NOMO-1 (cell line): ENCODE data around the gene TNFSF15.
A peak's percentile ranks its signal among the peaks of the same experiment; 100 is the strongest.

Source experiments
- DNase-seq, 2 experiments: peaks; one replicate each; lab custom pipeline; 2025; ENCODE audit not compliant: unreplicated experiment in 2 of 2; lab: John Stamatoyannopoulos, UW

TNFSF15 gene

GRCh38 chr9:114825126-114825795, 19.4 kb upstream of the TNFSF15 start:
- DNase-seq: no peak

GRCh38 chr9:114824110-114824509, 18.3 kb upstream of the TNFSF15 start:
- no peak for DNase-seq

- no peak for DNase-seq
These were observed 17.6 kb upstream of the TNFSF15 start for GRCh38 chr9:114823441-114823840.

GRCh38 chr9:114822708-114823107, 16.9 kb upstream of the TNFSF15 start:
- DNase-seq: no peak

- DNase-seq: no peak
These were observed 15.1 kb upstream of the TNFSF15 start for GRCh38 chr9:114820776-114821501.

GRCh38 chr9:114818178-114818577, 12.3 kb upstream of the TNFSF15 start:
- no peak for DNase-seq

GRCh38 chr9:114813717-114814418, 8.0 kb upstream of the TNFSF15 start:
- no peak for DNase-seq

GRCh38 chr9:114811966-114812636, 6.3 kb upstream of the TNFSF15 start:
- DNase-seq: no peak

GRCh38 chr9:114811301-114811700, 5.5 kb upstream of the TNFSF15 start:
- DNase-seq: no peak

GRCh38 chr9:114810614-114811013, 4.8 kb upstream of the TNFSF15 start:
- no peak for DNase-seq

- no peak for DNase-seq
These were observed 674 bp upstream of the TNFSF15 start for GRCh38 chr9:114806526-114806900.

GRCh38 chr9:114804505-114804904, 1.3 kb downstream of the TNFSF15 start:
- peak; percentile 29 to 77 for DNase-seq

- no peak for DNase-seq
These were observed 2.2 kb downstream of the TNFSF15 start for GRCh38 chr9:114803479-114804265.

- DNase-seq: no peak
These were observed 5.9 kb downstream of the TNFSF15 start for GRCh38 chr9:114799925-114800324.

- no peak for DNase-seq
These were observed 6.4 kb downstream of the TNFSF15 start for GRCh38 chr9:114799441-114799840.

GRCh38 chr9:114798780-114799427, 6.9 kb downstream of the TNFSF15 start:
- DNase-seq: no peak

GRCh38 chr9:114798101-114798500, 7.7 kb downstream of the TNFSF15 start:
- no peak for DNase-seq

GRCh38 chr9:114792396-114792795, 13.4 kb downstream of the TNFSF15 start:
- DNase-seq: no peak

- DNase-seq: no peak
These were observed 14.1 kb downstream of the TNFSF15 start for GRCh38 chr9:114791736-114792135.

- DNase-seq: no peak
These were observed 14.5 kb downstream of the TNFSF15 start for GRCh38 chr9:114791312-114791711.
